NCI-H2029 (cell line): Measurements from ENCODE around the gene RANBP17.
"Not testable (repeated sequence)": the region's sequence is repeated elsewhere in the genome, so short reads cannot be mapped to it uniquely, and the experiment has no call there.

Experiments
- DNase-seq: peaks from one replicate; lab custom pipeline; 2025; lab: John Stamatoyannopoulos, UW

Gene RANBP17

DNA sequence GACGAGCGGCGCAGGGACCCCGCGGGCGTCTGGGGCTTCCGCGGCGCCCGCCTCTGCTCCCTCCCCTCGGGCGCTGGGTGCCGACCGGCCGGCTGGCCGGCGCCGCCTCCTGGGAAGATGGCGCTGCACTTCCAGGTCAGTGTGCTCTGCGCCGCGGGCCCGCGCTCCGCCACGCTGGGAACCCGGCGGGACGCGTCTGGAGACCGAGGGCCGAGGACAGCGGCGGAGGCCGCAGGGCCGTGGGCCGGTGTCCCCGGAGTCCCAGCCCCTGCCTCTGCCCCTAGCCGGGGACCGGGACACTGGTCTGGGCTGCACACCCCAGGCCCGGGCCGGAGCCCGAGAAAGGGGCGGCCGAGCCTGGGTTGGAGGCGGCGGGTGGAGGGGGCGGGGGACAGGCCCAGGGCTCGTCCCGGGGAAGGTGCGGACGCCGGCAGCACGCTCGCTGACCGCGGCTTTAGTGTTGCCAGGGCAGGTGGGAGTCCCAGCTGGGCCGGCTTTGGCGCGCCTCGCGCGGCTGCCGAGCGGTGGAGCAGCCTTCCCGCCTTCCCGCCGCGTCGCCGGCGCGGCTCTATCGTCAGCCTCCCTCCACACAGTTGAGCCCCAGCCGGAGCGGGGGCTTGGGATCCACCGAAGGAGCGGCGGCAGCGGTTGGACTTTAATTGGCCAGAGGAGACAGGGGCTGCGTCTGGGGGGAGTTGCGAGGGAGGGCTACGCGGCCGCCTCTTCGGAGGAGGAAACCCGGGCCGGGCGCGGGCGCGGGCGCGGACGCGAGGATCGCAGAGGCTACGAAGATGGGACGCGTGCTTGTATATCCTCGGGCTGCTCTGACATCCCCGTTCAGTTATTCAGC is at the start of gene RANBP17:
TSS of gene RANBP17 (plus strand) at position 102 of the 850 bp plus-strand sequence.
- DNase-seq, result peak; percentile 65

GRCh38 chr5:170813231-170813630 is 48.6 kb upstream of the RANBP17 start:
- no peak for DNase-seq

DNA sequence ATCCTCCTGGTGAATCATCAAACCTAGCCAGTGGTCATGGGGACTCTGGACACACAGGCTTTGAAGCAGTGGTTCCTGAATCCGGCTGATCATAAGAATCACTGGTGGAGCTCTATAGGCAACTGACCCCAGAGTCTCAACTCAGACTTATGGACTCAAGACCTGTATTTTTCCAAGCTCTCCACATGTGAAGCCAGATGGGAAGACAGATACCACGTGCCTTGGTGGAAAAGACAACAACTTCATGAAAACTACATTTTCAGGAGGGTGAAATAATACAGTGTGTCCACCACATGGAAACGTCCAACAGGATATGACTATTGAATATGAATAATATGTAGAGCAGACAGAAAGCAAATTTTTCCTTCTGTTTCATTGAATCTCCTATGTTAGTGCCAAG is 44.6 kb upstream of the RANBP17 start:
- no peak for DNase-seq

GRCh38 chr5:170818232-170818631 is 43.6 kb upstream of the RANBP17 start:
- DNase-seq, result no peak

- DNase-seq, result no peak
Measured at GRCh38 chr5:170819824-170820223, 42.0 kb upstream of the RANBP17 start.

GRCh38 chr5:170821257-170821800 is 40.5 kb upstream of the RANBP17 start:
- peak; percentile 37 for DNase-seq

GRCh38 chr5:170826117-170826516 is 35.7 kb upstream of the RANBP17 start:
- no peak for DNase-seq

DNA sequence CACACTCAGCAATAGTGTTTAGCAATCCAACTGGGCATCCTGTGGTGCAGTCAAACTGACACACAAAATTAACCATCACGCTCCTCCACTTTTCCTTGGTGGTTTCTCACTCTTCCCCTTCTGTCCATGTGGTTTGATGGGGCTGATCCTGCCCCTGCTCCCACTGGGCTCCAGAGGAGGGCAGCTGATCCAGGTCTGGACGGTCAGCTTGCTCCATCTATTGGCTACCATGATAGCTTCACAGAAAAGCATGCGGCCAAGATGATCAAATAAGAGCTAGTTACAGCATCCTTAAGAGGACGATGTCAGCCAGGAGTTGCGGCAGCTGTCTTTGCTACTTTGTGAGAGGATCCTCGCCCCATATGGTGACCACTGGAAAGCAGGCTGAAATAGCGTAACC is 29.6 kb upstream of the RANBP17 start:
- DNase-seq, result no peak

- DNase-seq, result not testable (repeated sequence)
Measured at GRCh38 chr5:170833981-170834380, 27.8 kb upstream of the RANBP17 start.

DNA sequence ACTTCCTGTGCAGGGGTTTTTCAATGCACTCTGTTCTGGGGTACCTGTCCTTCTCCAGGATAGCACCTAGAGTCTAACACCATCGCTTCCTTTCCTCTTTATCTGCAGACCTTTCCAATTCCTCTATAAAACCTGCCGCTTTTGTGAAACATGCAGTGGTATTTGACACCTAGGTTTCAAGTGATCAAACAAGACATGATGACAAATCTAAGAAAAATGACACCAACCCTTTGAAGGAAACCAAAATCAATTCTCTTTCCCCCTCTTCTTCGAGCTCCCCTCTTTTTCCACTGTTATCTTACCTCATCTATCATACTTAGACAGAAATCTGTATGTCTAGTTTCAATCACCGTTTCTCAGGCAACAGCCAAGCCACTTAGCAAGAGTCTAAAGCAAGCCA is 25.6 kb upstream of the RANBP17 start:
- DNase-seq, result no peak

GRCh38 chr5:170843870-170844269 is 17.9 kb upstream of the RANBP17 start:
- no peak for DNase-seq

DNA sequence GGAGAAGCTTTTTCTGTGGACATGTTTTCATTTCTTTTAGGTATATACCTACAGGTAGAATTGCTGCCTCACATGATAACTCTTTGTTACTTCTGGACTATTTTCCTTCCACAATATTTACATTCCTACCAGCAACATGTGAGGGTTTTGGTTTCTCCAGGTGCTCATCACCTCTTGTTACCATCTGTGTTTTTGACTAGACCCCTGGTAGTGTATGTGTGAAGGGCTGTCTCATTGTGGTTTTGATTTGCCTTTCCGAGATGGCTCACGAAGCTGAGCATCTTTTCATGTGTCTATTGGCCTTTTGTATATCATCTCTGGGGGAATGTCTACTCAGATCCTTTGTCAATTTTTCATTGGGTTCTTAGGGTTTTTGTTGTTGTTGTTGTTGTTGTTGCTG is 17.2 kb upstream of the RANBP17 start:
- no peak for DNase-seq

GRCh38 chr5:170846416-170846815 is 15.4 kb upstream of the RANBP17 start:
- DNase-seq, result no peak

- DNase-seq, result no peak
Measured at GRCh38 chr5:170846846-170847245, 15.0 kb upstream of the RANBP17 start.

DNA sequence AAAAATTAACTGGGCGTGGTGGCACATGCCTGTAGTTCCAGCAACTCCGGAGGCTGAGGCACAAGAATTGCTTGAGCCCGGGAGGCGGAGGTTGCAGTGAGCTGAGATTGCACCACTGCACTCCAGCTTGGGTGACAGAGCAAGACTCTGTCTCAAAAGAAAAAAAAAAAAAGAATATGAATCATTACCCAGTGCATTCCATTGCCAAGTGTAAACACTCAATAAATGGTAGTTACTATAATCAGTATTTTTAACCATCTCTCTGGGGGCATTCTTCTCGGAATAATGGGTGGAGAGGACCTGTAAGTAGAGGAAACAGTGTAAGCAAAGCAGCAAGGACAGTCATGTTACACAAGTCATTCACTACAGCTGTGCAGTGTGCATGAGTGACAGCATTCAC is 13.8 kb upstream of the RANBP17 start:
- no peak for DNase-seq

DNA sequence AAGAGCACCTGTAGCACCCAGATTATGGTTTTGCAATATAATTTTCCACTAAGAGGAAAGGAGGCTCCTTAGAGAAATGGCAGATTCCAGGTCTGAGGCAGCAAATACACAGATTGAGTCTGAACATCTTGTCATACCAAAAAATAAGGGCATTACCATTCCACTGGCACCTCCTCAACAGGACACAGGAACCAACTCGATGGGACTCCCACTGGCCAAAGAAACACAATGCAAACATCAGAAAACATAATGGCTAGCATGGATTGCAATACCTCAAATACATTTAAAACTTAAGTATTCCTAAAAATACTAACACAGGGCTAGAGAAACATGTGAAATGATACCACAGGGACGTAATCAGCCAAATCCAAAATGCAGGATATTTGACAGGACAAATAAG is 12.4 kb upstream of the RANBP17 start:
- no peak for DNase-seq

GRCh38 chr5:170854566-170854965 is 7.3 kb upstream of the RANBP17 start:
- no peak for DNase-seq

DNA sequence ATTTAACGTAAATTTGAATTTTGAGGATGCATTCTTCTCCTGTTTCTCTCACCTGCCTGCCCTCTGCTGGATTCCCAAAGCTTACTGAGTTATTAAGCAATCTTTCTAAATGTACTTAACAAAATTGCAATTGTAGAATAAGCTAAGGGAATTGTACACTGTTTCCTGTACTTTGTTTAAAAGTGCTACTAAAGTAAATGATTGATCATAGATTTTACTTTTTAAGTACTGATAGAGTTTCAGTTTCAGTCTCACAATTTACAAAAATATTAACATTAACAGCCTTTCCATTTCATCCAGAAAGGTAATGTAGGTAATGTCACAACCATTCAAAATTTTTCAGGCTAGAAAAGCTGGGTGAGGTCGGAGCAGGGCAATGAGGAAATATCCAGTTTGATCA is 4.8 kb upstream of the RANBP17 start:
- DNase-seq, result no peak

- no peak for DNase-seq
Measured at GRCh38 chr5:170860415-170860814, 1.4 kb upstream of the RANBP17 start.

DNA sequence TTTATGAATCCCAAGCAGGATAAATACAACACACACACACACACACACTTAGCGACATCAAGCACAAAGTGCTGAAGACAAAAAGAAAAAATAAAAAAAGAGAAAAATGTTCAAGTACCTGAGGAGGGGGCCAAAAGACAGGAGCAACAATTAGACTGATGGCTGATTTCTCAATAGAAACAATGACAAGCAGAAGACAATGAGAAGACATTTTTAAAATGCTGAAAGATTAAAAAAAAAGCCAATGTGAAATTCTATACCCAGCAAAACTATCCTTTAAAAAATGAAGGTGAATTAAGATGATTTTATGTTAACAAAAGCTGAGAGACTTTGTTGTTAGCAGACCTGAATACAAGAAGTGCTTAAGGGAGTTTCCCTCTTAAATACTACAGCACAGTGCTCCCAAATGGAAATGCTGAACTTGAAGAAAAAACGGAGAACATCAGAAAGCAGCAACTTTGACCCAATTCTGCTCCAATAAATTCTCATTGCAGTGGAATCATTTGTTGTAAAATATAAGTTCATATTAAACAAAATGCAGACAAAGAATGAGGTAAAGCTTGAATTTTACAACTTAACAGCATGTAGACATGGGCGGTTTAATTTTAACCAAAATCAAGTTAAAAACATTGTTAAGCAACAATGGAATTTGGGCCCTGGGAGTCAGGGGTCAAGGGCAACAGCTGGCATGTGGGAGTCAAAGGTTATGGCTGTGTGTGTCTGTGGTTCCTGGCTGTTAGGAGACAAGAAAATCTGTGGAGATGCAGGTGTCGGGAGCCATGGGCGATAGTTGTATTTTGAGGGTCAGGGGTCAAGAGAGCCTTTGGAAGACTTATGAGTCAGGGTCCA is 776 bp upstream of the RANBP17 start:
- no peak for DNase-seq

DNA sequence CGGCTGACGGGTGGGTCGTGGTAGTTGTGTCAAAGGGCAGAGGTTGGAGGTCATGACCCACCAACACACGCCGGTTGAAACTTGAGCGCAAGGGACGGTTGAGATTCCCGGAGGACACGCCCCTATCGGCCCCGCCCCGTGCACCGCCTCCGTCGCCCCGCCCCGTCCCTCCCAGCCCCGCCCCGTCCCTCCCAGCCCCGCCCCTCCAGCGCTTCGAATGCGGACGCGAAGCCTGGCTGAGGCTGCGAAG is 226 bp upstream of the RANBP17 start:
- no peak for DNase-seq

DNA sequence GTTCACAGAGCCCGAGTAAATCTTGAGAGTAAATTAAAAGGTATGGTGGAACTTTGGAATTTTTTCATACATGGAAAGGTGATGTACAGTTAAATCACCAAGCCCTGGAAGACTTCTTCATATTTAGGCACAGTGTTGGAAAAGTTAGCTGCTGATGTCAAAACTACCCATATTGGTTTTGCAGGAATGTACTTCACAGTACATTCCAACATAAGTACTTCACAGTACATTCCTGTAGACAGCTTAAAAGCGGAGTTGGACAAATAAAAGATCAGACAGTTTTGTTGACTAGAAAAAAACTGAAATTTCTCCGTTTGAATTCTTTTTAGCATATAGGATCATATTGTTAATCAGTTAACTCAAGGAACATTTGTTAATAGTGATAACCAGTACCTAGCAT is 1.8 kb downstream of the RANBP17 start:
- no peak for DNase-seq

DNA sequence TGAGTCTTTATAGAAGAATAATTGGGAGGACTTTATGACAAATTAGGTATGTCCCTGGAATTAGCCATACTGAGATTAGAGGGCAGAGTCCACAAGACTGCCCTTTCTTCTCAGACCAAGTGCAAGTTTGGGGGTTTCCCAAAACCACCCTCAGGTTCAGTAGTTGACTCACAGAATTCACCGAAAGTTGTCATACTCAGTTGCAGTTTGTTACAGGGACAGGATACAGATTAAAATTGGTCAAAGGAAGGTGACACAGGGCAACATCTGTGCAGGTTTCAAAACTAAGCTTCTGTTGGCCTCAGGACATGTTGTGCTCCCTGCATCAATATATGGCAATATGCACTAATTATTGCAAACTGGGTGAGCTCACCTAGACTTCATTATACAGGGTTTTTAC is 3.8 kb downstream of the RANBP17 start:
- no peak for DNase-seq
